Tibial artery (tissue), 4 donors: Measurements from ENCODE around the gene NAXD.
A peak's percentile ranks its signal among the peaks of the same experiment; 100 is the strongest.
"Not testable (repeated sequence)": the region's sequence is repeated elsewhere in the genome, so short reads cannot be mapped to it uniquely, and the experiment has no call there.

Experiments used
- DNase-seq, 2 donors: peaks; one replicate each; pipeline ENCODE4 v3.0.0-alpha.2; 2019
- H3K27ac ChIP-seq, 2 donors: fragments of 200-600 bp; sonication (generic) in 1 of 2; 1 replicate in 1 of 2; 2 replicates in 1 of 2; pipeline ENCODE4 v1.5.1; 2018 to 2019; ENCODE audit warnings: mild to moderate bottlenecking in 1 of 2
- H3K27me3 ChIP-seq, 2 donors: fragments of 200-600 bp; sonication (generic) in 1 of 2; one replicate each; pipeline versions ENCODE4 v1.5.1 to v1.6.0; 2016 to 2019
- H3K36me3 ChIP-seq, 3 donors: fragments of 200-600 bp; sonication (generic) in 2 of 3; one replicate each; pipeline ENCODE4 v1.5.1; 2016 to 2019; ENCODE audit warnings: mild to moderate bottlenecking in 2 of 3
- H3K4me1 ChIP-seq, 4 donors: fragments of 200-600 bp; sonication (generic) in 2 of 4; 1 replicate in 3 of 4; 2 replicates in 1 of 4; pipeline ENCODE4 v1.5.1; 2016 to 2019
- H3K4me3 ChIP-seq, 2 donors: fragments of 200-600 bp; sonication (generic) in 1 of 2; 1 replicate in 1 of 2; 2 replicates in 1 of 2; pipeline ENCODE4 v1.5.1; 2018 to 2019; ENCODE audit warnings: mild to moderate bottlenecking in 2 of 2
- H3K9me3 ChIP-seq, 3 donors: fragments of 200-600 bp; sonication (generic) in 1 of 3; one replicate each; pipeline ENCODE4 v1.5.1; 2016 to 2019
- CTCF ChIP-seq, 2 experiments: fragments of 200-600 bp in 1 of 2; fragments of 450-650 bp in 1 of 2; IDR thresholded peaks; one replicate each; pipeline ENCODE4 v1.5.1; 2017 to 2019; ENCODE audit warnings: antibody characterized with exemption in 2 of 2, mild to moderate bottlenecking in 1 of 2, moderate library complexity in 1 of 2
- intact Hi-C: fragments of 100-400 bp; cut with DNase I; formaldehyde crosslinking; loops from one replicate; pipeline ENCODE4 v1.15.0; 2023; ENCODE audit warnings: low total_unique reads

NAXD gene

GRCh38 chr13:110615322-110616102 is at the start of gene NAXD:
Gene NAXD (plus strand): TSS chr13:110615545. CDS start chr13:110615602, 57 bp downstream.
- Histone ChIP-seq H3K9me3 (no peaks in the 10 kb centered on the region), H3K36me3 (no peaks in the 10 kb centered on the region), H3K27me3 (no peaks in the 10 kb centered on the region), H3K4me1 (peaks cover 8 to 38% (median 24%) of the 10 kb centered on the region in 4 donors), H3K4me3 (peak within 1 kb of the TSS; percentile 87 to 88), H3K27ac (peak within 1 kb of the TSS; percentile 95 to 97)
- intact Hi-C loops, result loop anchor here (10.0 kb wide), 1 partner anchor 439 kb away; no protein-coding TSS in a partner anchor
- peak; percentile 92 to 96 for DNase-seq
- TF ChIP-seq CTCF (IDR thresholded peaks at IDR 0.05), result peak in 1 of 2 experiments; percentile 21

GRCh38 chr13:110566171-110566570 is 49.2 kb upstream of the NAXD start:
- Histone ChIP-seq H3K9me3 (no peaks in the 10 kb centered on the region), H3K27ac (no peak overlapping the region), H3K4me3 (no peak overlapping the region), H3K27me3 (no peaks in the 10 kb centered on the region), H3K4me1 (peaks cover 0 to 15% (median 6%) of the 10 kb centered on the region in 4 donors), H3K36me3 (no peaks in the 10 kb centered on the region)
- intact Hi-C loops, result loop anchor here (10.0 kb wide), 1 partner anchor 91 kb away; no protein-coding TSS in a partner anchor
- DNase-seq, result no peak
- TF ChIP-seq CTCF (IDR thresholded peaks at IDR 0.05), result no peak

- H3K4me3 ChIP-seq, result no peak overlapping the region
- intact Hi-C loops, result loop anchor here (10.0 kb wide), 1 partner anchor 94 kb away; no protein-coding TSS in a partner anchor
Measured at GRCh38 chr13:110568612-110569011, 46.7 kb upstream of the NAXD start.

GRCh38 chr13:110569962-110570361 is 45.4 kb upstream of the NAXD start:
- H3K9me3 ChIP-seq, H3K27ac ChIP-seq, H3K36me3 ChIP-seq, H3K27me3 ChIP-seq, H3K4me3 ChIP-seq, H3K4me1 ChIP-seq: not testable (repeated sequence)
- intact Hi-C loops, result loop anchor here (10.0 kb wide), 1 partner anchor 95 kb away; no protein-coding TSS in a partner anchor
- DNase-seq, result peak in 1 of 2 donors; percentile 12

More at GRCh38 chr13:110568612-110569011, 46.7 kb upstream of the NAXD start:
- H3K36me3 ChIP-seq, result no peaks in the 10 kb centered on the region
- H3K27me3 ChIP-seq, result peaks cover 0 to 8% of the 10 kb centered on the region in 2 donors
- H3K4me1 ChIP-seq, result peaks cover 0 to 2% (median 0%) of the 10 kb centered on the region in 4 donors
- H3K9me3 ChIP-seq, result no peaks in the 10 kb centered on the region
- DNase-seq, result no peak
- no peak overlapping the region for H3K27ac ChIP-seq
- no peak for TF ChIP-seq CTCF (IDR thresholded peaks at IDR 0.05)

GRCh38 chr13:110570886-110571285 is 44.5 kb upstream of the NAXD start:
- H3K27ac ChIP-seq, result no peak overlapping the region
- no peaks in the 10 kb centered on the region for H3K9me3 ChIP-seq
- H3K4me1 ChIP-seq, result no peaks in the 10 kb centered on the region
- intact Hi-C loops, result no loop called here
- H3K36me3 ChIP-seq, result no peaks in the 10 kb centered on the region
- H3K27me3 ChIP-seq, result peaks cover 0 to 8% of the 10 kb centered on the region in 2 donors
- H3K4me3 ChIP-seq, result no peak overlapping the region
- no peak for TF ChIP-seq CTCF (IDR thresholded peaks at IDR 0.05)
- peak in 1 of 2 donors; percentile 17 for DNase-seq
